ENCODE results near the gene NRP2. TPM values are rescaled to one million over a fixed set of nuclear protein-coding genes. Genes with fewer than 3 reads are reported as not detected.

NRP2 gene
- total and polyA plus RNA-seq, 2 of the 13 experiments (the other 11 are each of a cell fraction or from before 2014, with no cell fraction given): 0.65 to 1.4 TPM

GRCh38 chr2:205806143-205806905 lies 124.0 kb downstream of the NRP2 start (continued):
- no peak for TF ChIP-seq DRAP1 (CRISPR knock-in tag; IDR thresholded peaks at IDR 0.05)
- TF ChIP-seq ZNF570 (CRISPR knock-in tag; IDR thresholded peaks at IDR 0.05; ENCODE audit: borderline replicate concordance): no peak
- TF ChIP-seq MAX (IDR thresholded peaks at IDR 0.05): no peak
- no peak for TF ChIP-seq ZSCAN22 (CRISPR knock-in tag; IDR thresholded peaks at IDR 0.05)
- TF ChIP-seq FOSL2 (CRISPR knock-in tag; IDR thresholded peaks at IDR 0.05): 0 out of 2 replicates have a peak, but pooled peaks have one; percentile 20
- no peak for TF ChIP-seq RBM39 (IDR thresholded peaks at IDR 0.05; ENCODE audit: low read depth, low read length, poor library complexity, severe bottlenecking)
- TF ChIP-seq ZSCAN5A (CRISPR knock-in tag; IDR thresholded peaks at IDR 0.05; ENCODE audit: borderline replicate concordance): no peak
- TF ChIP-seq NPAS2 (CRISPR knock-in tag; IDR thresholded peaks at IDR 0.05; ENCODE audit: borderline replicate concordance): no peak
- peak; percentile 42; the same call in 1 of the 2 replicates for TF ChIP-seq HOMEZ (CRISPR knock-in tag; IDR thresholded peaks at IDR 0.05; ENCODE audit: low read depth)
- no peak for TF ChIP-seq ZNF75D (CRISPR knock-in tag; IDR thresholded peaks at IDR 0.05; ENCODE audit: borderline replicate concordance)
- peak; percentile 86 for TF ChIP-seq HNF1B (CRISPR knock-in tag; IDR thresholded peaks at IDR 0.05)
- TF ChIP-seq EZH2 (conservative IDR thresholded peaks at IDR 0.05; ENCODE audit: low read depth, low read length): no peak
- no peak for TF ChIP-seq ZBTB44 (CRISPR knock-in tag; IDR thresholded peaks at IDR 0.05)
- TF ChIP-seq NR3C1 (CRISPR knock-in tag; IDR thresholded peaks at IDR 0.05): no peak
- no peak for TF ChIP-seq TBL1XR1 (IDR thresholded peaks at IDR 0.05; ENCODE audit: borderline replicate concordance, low read length, partially characterized antibody)
- no peak for TF ChIP-seq TFE3 (CRISPR knock-in tag; IDR thresholded peaks at IDR 0.05)
- TF ChIP-seq ZNF256 (CRISPR knock-in tag; conservative IDR thresholded peaks at IDR 0.05): peak; percentile 92; the same call in 1 of the 2 replicates
